Measurements from ENCODE around the gene DPP4.

Gene DPP4

DNA sequence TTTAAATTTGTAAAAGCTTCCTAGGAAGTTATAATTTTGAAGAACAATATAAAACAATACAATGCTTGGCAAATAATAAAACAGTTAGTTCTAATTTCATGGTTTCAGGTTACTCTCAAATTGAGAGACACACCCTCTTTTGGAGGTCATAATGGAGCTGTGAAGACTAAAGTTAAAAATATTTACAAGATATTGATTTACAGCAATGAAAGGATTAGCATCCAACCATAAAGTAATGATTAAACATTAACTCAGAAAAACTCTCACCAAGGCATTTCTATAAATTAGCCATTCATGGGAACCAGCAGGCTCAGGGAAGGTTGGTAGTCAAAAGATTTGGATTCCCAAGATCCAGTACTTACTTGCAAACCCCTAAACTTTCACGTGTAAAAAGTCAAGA lies 6.4 kb downstream of the DPP4 start:
- no peak overlapping the region for H3K4me3 ChIP-seq (ENCODE audit: low read depth, low read length)
- H3K27ac ChIP-seq (ENCODE audit: low read depth, low read length): no peak overlapping the region
- H4K8ac ChIP-seq (ENCODE audit: low read depth, low read length): no peak overlapping the region
- H2AFZ ChIP-seq (ENCODE audit: insufficient read depth, low read length, poor library complexity): no peak overlapping the region
- H3K79me1 ChIP-seq (ENCODE audit: low read length): peaks cover 7% of the 10 kb centered on the region
- DNase-seq: no peak
- no peak overlapping the region for H3K9ac ChIP-seq (ENCODE audit: low read length)
- no peak overlapping the region for H3K4ac ChIP-seq (ENCODE audit: low read depth, low read length)
- no peak overlapping the region for H3K18ac ChIP-seq (ENCODE audit: low read length)
- no peak overlapping the region for H2BK5ac ChIP-seq (ENCODE audit: low read depth, low read length, poor library complexity)
- H3K23ac ChIP-seq (ENCODE audit: low read length): no peak overlapping the region
- H3K14ac ChIP-seq (ENCODE audit: low read length): no peak overlapping the region
- H3K36me3 ChIP-seq (ENCODE audit: control insufficient read depth in 1 of 2, insufficient read depth in 2 of 2, low read length in 2 of 2): no peaks in the 10 kb centered on the region
- WGBS (ENCODE audit: extremely low coverage, insufficient coverage, insufficient read length): no CpG with 5 or more reads among the region's 1 CpG
- no peak overlapping the region for H2BK12ac ChIP-seq (ENCODE audit: low read length)
- H3K9me3 ChIP-seq (ENCODE audit: insufficient read depth, low read depth, low read length): no peaks in the 10 kb centered on the region
- no peak overlapping the region for H2BK120ac ChIP-seq (ENCODE audit: insufficient read depth, low read length, poor library complexity)
- H4K12ac ChIP-seq (ENCODE audit: low read depth, low read length): no peak overlapping the region
- H3K79me2 ChIP-seq (ENCODE audit: control insufficient read depth, insufficient read depth, low read length, poor library complexity): no peaks in the 10 kb centered on the region
- H4K91ac ChIP-seq (ENCODE audit: low read depth, low read length): no peak overlapping the region
- no peaks in the 10 kb centered on the region for H3K27me3 ChIP-seq (ENCODE audit: insufficient read depth, low read length)
- peaks cover 2 to 13% of the 10 kb centered on the region in 2 experiments for H3K4me1 ChIP-seq (ENCODE audit: control insufficient read depth in 1 of 2, insufficient read depth in 2 of 2, low read length in 2 of 2)
- no peak overlapping the region for H2AK5ac ChIP-seq (ENCODE audit: low read length)
- no peak overlapping the region for H3K4me2 ChIP-seq (ENCODE audit: low read length)

GRCh38 chr2:162065767-162066166 lies 8.2 kb downstream of the DPP4 start:
- no peak overlapping the region for H3K14ac ChIP-seq (ENCODE audit: low read length)
- DNase-seq: no peak
- H2BK120ac ChIP-seq (ENCODE audit: insufficient read depth, low read length, poor library complexity): no peak overlapping the region
- no peak overlapping the region for H4K91ac ChIP-seq (ENCODE audit: low read depth, low read length)
- H3K36me3 ChIP-seq (ENCODE audit: control insufficient read depth in 1 of 2, insufficient read depth in 2 of 2, low read length in 2 of 2): no peaks in the 10 kb centered on the region
- H2BK5ac ChIP-seq (ENCODE audit: low read depth, low read length, poor library complexity): no peak overlapping the region
- no peaks in the 10 kb centered on the region for H3K79me2 ChIP-seq (ENCODE audit: control insufficient read depth, insufficient read depth, low read length, poor library complexity)
- H3K27ac ChIP-seq (ENCODE audit: low read depth, low read length): no peak overlapping the region
- no peak overlapping the region for H3K4me2 ChIP-seq (ENCODE audit: low read length)
- H2AK5ac ChIP-seq (ENCODE audit: low read length): no peak overlapping the region
- H2BK12ac ChIP-seq (ENCODE audit: low read length): no peak overlapping the region
- H3K18ac ChIP-seq (ENCODE audit: low read length): no peak overlapping the region
- H3K4me1 ChIP-seq (ENCODE audit: control insufficient read depth in 1 of 2, insufficient read depth in 2 of 2, low read length in 2 of 2): peaks cover 2 to 8% of the 10 kb centered on the region in 2 experiments
- peaks cover 5% of the 10 kb centered on the region for H3K79me1 ChIP-seq (ENCODE audit: low read length)
- no peak overlapping the region for H3K23ac ChIP-seq (ENCODE audit: low read length)
- no peak overlapping the region for H4K12ac ChIP-seq (ENCODE audit: low read depth, low read length)
- no peak overlapping the region for H2AFZ ChIP-seq (ENCODE audit: insufficient read depth, low read length, poor library complexity)
- no peak overlapping the region for H3K4ac ChIP-seq (ENCODE audit: low read depth, low read length)
- no peak overlapping the region for H3K9ac ChIP-seq (ENCODE audit: low read length)
- no peak overlapping the region for H4K8ac ChIP-seq (ENCODE audit: low read depth, low read length)
- H3K4me3 ChIP-seq (ENCODE audit: low read depth, low read length): no peak overlapping the region
- H3K9me3 ChIP-seq (ENCODE audit: insufficient read depth, low read depth, low read length): no peaks in the 10 kb centered on the region
- no peaks in the 10 kb centered on the region for H3K27me3 ChIP-seq (ENCODE audit: insufficient read depth, low read length)

DNA sequence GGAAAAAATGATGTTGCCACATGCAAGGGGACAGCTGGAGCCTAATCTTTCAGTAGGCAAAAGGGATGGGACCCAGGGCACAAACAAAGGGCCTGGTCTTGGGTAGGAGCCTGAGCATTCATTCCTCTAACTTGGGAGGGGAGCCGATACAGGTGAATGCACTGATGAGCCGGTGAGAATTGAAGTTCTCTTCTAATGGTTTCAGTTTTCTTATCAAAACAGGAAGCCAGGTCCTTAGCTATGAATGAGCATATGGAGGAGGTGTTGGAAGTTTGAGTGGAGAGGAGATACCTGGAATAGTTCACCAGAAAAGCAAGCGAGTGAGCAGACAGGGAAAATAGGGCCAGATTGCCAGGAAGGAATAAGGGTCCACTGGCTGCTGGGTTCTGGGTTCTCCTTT lies 10.1 kb downstream of the DPP4 start:
- no peak overlapping the region for H4K8ac ChIP-seq (ENCODE audit: low read depth, low read length)
- no peak overlapping the region for H4K91ac ChIP-seq (ENCODE audit: low read depth, low read length)
- no peak overlapping the region for H3K18ac ChIP-seq (ENCODE audit: low read length)
- no peak overlapping the region for H3K9ac ChIP-seq (ENCODE audit: low read length)
- no CpG with 5 or more reads among the region's 3 CpGs for WGBS (ENCODE audit: extremely low coverage, insufficient coverage, insufficient read length)
- no peaks in the 10 kb centered on the region for H3K79me2 ChIP-seq (ENCODE audit: control insufficient read depth, insufficient read depth, low read length, poor library complexity)
- H3K4me3 ChIP-seq (ENCODE audit: low read depth, low read length): no peak overlapping the region
- no peak overlapping the region for H2BK120ac ChIP-seq (ENCODE audit: insufficient read depth, low read length, poor library complexity)
- H3K27me3 ChIP-seq (ENCODE audit: insufficient read depth, low read length): no peaks in the 10 kb centered on the region
- peaks cover 2 to 8% of the 10 kb centered on the region in 2 experiments for H3K4me1 ChIP-seq (ENCODE audit: control insufficient read depth in 1 of 2, insufficient read depth in 2 of 2, low read length in 2 of 2)
- H3K27ac ChIP-seq (ENCODE audit: low read depth, low read length): no peak overlapping the region
- peaks cover 4% of the 10 kb centered on the region for H3K79me1 ChIP-seq (ENCODE audit: low read length)
- no peaks in the 10 kb centered on the region for H3K9me3 ChIP-seq (ENCODE audit: insufficient read depth, low read depth, low read length)
- H2AK5ac ChIP-seq (ENCODE audit: low read length): no peak overlapping the region
- no peaks in the 10 kb centered on the region for H3K36me3 ChIP-seq (ENCODE audit: control insufficient read depth in 1 of 2, insufficient read depth in 2 of 2, low read length in 2 of 2)
- H4K12ac ChIP-seq (ENCODE audit: low read depth, low read length): no peak overlapping the region
- no peak overlapping the region for H3K4me2 ChIP-seq (ENCODE audit: low read length)
- H3K4ac ChIP-seq (ENCODE audit: low read depth, low read length): no peak overlapping the region
- no peak overlapping the region for H2AFZ ChIP-seq (ENCODE audit: insufficient read depth, low read length, poor library complexity)
- no peak overlapping the region for H3K14ac ChIP-seq (ENCODE audit: low read length)
- no peak for DNase-seq
- H3K23ac ChIP-seq (ENCODE audit: low read length): no peak overlapping the region
- H2BK12ac ChIP-seq (ENCODE audit: low read length): no peak overlapping the region
- H2BK5ac ChIP-seq (ENCODE audit: low read depth, low read length, poor library complexity): no peak overlapping the region

DNA sequence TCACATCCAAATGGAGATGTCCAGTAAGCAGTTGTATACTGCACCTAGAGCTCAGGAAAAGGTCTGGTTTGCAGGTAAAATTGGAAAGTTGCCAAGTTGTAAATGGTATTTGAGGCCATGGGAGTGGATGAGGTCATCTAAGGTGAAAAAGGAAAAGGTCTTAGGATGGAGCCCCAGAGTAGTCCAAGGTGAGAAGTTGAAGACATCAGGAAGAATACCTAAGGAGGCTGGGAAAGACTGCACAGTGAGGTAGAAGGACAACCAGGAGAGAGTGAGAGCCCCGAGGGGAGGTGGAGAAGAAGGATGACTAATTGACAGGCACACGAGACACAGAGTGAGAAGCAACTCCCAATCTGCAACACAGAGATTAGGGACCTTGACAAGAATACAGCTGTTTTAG lies 10.7 kb downstream of the DPP4 start:
- Histone ChIP-seq H2AFZ (ENCODE audit: insufficient read depth, low read length, poor library complexity) (no peak overlapping the region), H3K4me3 (ENCODE audit: low read depth, low read length) (no peak overlapping the region), H2AK5ac (ENCODE audit: low read length) (no peak overlapping the region), H3K4ac (ENCODE audit: low read depth, low read length) (no peak overlapping the region), H2BK12ac (ENCODE audit: low read length) (no peak overlapping the region), H3K9me3 (ENCODE audit: insufficient read depth, low read depth, low read length) (no peaks in the 10 kb centered on the region), H3K36me3 (ENCODE audit: control insufficient read depth in 1 of 2, insufficient read depth in 2 of 2, low read length in 2 of 2) (no peaks in the 10 kb centered on the region), H2BK120ac (ENCODE audit: insufficient read depth, low read length, poor library complexity) (no peak overlapping the region), H3K79me2 (ENCODE audit: control insufficient read depth, insufficient read depth, low read length, poor library complexity) (no peaks in the 10 kb centered on the region), H3K9ac (ENCODE audit: low read length) (no peak overlapping the region), H3K27ac (ENCODE audit: low read depth, low read length) (no peak overlapping the region), H3K14ac (ENCODE audit: low read length) (no peak overlapping the region), H3K4me2 (ENCODE audit: low read length) (no peak overlapping the region), H3K27me3 (ENCODE audit: insufficient read depth, low read length) (no peaks in the 10 kb centered on the region), H4K12ac (ENCODE audit: low read depth, low read length) (no peak overlapping the region), H2BK5ac (ENCODE audit: low read depth, low read length, poor library complexity) (no peak overlapping the region), H3K18ac (ENCODE audit: low read length) (no peak overlapping the region), H4K8ac (ENCODE audit: low read depth, low read length) (no peak overlapping the region), H3K23ac (ENCODE audit: low read length) (no peak overlapping the region), H4K91ac (ENCODE audit: low read depth, low read length) (no peak overlapping the region), H3K79me1 (ENCODE audit: low read length) (peaks cover under 1% of the 10 kb centered on the region), H3K4me1 (ENCODE audit: control insufficient read depth in 1 of 2, insufficient read depth in 2 of 2, low read length in 2 of 2) (peaks cover 0 to 4% of the 10 kb centered on the region in 2 experiments)
- WGBS (ENCODE audit: extremely low coverage, insufficient coverage, insufficient read length): no CpG with 5 or more reads among the region's 2 CpGs
- peak; percentile 35 to 45 for DNase-seq
